ENCODE results near the gene EVI5.
"Not testable (repeated sequence)": the region's sequence is repeated elsewhere in the genome, so short reads cannot be mapped to it uniquely, and the experiment has no call there.

Gene EVI5

DNA sequence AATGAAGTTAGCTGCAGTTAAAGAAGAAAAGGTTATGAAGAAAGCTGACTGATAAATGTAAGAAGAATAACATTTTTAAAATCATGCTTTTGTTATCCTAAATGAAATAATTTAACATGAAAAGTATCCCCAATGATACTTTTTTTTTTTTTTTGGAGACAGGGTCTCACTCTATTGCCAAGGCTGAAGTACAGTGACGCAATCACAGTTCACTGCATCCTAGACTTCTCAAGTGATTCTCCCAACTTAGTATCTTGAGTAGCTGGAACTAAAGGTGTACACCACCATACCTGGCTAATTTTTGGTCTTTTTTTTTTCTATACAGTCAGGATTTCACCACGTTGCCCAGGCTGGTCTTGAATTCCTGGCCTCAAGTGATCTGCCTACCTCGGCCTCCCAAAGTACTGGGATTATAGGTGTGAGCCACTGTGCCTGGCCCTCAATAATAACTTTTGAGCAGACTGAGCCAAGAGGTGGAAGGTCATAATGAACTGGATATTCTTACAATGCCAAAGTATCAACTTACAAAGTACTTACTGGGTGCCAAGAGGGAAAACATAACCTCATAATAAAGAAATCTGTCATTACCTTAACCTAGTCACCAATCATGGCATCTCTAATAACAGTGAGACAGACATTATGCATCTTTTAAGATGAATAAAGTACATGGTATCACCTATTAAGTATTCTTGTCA, 94.5 kb downstream of the EVI5 start:
- no peak for DNase-seq (ENCODE audit: low read depth)

DNA sequence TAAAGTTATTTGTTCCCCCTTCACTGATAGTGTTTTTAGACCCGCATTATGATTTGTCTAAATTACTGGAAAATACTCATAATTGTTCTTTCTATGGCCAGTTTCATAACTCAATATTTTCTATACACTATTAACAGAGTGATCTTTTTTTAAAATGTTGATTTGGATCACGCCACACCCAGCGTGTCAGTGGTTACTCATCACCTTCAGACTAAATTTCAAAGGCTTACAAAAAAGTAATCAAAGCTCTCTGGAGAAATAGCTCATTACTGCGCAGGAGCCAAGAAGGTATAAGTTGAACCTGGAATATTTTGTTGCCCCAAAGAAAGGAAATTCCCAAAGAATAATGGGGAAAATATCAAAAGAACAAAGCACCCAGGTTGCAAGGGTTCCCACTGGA, 104.9 kb downstream of the EVI5 start:
- DNase-seq (ENCODE audit: low read depth): no peak

DNA sequence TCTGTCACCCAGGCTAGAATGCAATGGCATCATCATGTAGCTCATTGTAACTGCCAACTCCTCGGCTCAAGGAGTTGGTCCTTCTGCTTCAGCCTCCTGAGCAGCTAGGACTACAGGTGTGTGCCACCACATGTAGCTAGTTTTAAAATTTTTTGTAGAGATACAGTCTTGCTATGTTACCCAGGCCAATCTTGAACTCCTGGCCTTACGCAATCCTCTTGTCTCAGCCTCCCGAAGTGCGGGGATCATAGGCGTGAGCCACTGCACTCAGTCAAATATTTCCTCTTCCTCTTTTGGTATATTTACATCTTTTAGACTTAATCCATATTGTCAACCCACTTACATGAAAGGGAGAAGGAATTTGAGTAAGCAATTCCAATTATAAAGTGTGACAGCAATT, 121.1 kb downstream of the EVI5 start:
- no peak for DNase-seq (ENCODE audit: low read depth)

DNA sequence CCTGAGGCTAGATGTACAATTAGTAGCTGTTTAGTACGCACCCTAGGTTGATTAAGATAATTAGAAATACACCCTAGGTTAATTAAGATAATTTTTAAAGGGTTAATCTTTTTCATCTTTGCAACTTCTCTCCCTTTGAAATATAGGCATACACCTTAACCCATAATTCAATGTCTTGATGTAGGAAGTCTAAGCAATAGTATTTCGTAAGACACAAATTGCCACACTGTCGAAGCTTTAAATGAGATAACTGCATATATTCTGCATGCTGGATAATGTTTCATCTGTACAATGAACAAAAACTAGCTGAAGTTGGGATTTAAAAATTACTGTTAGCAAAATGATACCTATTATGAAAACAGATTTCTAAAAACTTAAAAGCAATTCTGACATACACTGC, 122.9 kb downstream of the EVI5 start:
- no peak for DNase-seq (ENCODE audit: low read depth)

DNA sequence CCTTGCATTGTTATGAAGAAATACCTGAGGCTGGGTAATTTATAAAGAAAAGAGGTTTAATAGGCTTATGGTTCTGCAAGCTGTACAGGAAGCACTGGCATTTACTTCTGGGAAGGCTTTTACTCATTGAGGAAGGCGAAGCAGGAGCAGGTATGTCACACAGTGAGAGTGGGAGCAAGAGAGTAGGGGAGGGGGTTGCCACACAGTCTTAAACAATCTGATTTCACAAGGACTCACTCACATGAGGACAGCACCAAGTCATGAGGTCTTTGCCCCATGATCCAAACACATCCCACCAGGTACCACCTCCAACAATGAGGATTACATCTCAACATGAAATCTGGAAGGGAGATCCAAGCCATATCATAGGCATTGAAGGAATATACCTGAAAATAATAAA, 127.2 kb downstream of the EVI5 start:
- DNase-seq (ENCODE audit: low read depth): no peak

DNA sequence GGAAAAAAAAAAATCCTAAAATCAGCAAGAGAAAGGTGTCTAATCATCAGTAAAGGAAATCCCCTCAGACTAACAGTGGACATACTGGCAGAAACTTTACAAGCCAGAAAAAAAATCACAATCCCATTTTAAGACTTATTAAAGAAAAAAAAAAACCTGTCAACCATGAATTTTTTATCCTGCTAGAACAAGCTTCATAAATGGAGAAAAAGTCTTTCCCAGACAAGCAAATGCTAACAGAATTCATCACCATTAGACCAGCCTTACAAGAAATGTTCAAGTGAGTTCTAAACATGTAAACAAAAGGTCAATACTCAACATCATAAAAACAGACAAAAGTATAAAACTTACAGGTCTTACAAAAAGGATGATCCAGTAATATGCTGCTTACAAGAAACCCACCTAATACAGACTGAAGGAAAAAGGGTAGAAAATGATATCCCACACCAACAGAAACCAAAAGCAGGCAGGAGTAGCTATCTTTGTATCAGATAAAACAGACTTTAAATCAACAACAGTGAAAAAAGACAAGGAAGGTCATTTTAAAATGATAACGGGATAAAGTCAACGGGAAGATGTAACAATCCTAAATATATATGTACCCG, 129.6 kb downstream of the EVI5 start:
- no peak for DNase-seq (ENCODE audit: low read depth)

DNA sequence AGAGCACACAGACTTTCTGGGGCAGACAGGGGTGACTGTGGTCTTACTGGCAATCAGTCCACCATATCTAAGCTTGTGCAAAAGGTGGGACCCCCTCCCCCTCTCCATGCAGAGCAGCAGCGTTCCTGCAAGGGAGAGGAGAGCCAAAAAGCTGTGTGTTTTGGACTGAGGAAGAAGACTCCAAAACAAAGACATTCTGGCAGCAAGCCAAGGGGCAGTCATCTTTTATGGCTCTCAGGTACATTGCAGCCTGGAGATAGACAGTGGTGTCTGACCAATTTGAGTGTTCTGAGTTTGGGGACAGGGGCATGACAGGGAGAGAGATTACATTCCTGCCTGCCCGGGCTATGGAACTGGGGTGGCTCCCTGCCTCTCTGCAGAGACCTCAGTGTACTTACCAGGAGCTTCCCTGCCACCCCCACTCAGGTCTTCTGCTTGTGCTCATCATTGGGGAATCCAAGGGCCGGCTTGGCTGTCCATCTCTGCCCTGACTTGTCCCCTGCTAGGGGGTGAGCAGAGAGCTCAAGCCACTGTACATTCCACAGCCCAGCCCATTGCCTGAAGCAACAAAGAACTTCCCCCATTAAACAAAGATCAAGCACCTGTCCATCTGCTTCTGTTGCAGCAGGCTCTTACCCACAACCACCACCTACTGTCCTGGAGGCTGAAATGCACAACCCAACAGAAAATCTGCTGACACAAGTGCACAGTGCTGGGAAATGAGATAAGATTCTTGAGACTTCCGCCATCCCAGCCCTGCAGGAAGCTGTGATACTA, 131.1 kb downstream of the EVI5 start:
- DNase-seq (ENCODE audit: low read depth): no peak

DNA sequence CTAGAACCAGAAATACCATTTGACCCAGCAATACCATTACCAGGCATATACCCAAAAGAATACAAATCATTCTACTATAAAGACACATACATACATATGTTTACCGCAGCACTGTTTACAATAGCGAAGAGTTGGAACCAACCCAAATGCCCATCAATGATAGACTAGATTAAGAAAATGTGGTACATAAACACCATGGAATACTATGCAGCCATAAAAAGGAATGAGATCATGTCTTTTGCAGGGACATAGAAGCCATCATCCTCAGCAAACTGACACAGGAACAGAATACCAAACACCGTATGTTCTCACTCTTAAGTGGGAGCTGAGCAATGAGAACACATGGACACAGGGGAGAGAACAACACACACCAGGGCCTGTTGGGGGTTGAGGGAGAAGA, 144.2 kb downstream of the EVI5 start:
- DNase-seq (ENCODE audit: low read depth): not testable (repeated sequence)

DNA sequence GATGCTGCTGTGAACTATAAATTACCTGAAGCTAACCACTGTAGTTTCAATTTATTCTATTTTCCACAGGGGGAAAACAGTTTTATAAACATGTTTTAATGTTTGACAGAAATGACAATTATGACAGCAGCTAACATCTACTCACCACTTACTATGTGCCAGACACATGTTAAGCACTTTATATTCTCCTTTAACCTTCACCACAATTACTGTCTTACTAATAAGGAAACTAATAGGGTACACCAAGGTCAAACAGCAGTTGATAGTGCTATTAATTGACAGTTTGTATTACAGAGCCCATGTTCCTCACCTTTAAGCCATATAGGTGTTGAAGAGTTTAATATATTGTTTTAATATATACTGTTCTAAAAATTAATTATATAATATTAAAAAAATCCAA, 146.4 kb downstream of the EVI5 start:
- no peak for DNase-seq (ENCODE audit: low read depth)

DNA sequence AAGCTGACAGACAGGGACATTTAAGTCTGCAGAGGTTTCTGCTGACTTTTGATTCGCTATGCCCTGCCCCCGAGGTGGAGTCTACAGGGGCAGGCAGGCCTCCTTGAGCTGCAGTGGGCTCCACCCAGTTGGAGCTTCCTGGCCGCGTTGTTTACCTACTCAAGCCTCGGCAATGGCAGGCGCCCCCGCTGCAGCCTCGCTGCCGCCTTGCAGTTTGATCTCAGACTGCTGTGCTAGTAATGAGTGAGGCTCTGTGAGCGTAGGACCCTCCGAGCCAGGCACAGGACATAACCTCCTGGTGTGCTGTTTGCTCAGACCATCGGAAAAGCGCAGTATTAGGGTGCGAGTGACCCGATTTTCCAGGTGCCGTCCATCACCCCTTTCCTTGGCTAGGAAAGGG, 149.7 kb downstream of the EVI5 start:
- not testable (repeated sequence) for DNase-seq (ENCODE audit: low read depth)

DNA sequence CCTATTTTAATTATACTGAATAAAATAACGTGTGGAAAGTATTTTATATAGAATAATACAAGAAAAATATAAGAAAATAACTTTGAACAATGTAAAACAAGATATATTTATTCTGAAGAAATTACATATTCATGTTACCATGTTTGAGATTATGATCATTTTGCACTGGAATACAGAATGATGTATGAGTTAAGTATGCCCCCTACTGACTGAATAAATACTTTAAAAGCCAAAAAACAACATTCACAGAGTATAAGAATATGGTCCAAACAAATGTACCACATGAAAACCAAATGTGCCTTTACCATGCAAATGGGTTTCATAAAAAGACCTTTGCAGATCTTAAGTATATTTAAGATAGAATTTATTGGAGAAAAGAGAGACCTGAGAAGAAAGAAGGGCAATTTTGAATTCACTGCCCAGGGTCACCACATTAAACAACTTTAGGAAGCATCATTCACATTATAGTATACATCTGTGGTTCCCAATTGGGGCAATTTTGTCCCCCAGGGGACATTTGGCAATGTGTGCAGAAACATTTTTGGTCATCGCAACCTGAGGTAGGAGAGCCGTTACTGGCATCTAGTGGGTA, 161.6 kb downstream of the EVI5 start:
- DNase-seq (ENCODE audit: low read depth): no peak

DNA sequence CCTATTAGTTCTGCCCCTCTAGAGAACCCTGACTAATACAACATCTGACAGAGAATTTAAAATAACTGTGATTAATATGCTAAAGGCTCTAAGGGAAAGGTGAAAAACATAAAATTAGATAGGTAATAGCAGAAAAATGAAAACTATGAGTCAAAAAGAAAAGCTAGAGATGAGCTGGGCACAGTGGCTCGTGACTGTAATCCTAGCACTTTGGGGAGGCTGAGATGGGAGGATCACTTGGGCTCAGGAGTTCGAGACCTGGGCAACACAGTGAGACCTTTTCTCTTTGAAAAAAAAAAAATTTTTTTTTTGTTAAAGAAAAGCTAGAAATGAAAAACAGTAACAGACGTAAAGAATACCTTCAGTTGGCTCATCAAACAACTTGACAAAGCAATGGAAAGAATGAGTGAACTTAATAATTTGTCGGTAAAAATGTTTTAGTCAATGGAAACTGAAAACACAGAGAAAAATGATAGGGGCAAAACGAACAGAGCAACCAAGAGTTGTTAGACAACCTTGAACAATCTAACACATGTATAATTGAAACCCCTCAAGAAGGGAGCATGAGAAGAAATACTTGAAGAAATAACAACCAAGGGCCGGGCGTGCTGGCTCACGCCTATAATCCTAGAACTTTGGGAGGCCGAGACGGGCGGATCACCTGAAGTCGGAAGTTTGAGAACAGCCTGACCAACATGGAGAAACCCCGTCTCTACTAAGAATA, 165.3 kb downstream of the EVI5 start:
- DNase-seq (ENCODE audit: low read depth): no peak

DNA sequence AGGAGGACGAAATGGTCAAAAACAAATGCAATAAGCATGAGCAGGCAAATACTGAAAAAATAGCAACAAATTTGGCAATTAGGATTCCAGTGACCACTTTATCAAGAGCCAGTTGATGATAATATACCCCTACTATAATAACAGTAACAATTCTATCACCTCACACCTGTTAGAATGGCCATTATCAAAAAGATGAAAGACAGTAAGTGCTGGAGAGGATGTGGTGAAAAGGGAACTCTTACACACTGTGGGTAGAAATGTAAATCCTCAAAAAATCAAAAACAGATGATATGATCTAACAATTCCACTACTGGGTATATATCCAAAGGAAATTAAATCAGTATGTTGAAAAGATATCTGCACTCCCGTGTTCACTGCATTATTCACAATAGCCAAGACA, 183.9 kb downstream of the EVI5 start:
- no peak for DNase-seq (ENCODE audit: low read depth)

DNA sequence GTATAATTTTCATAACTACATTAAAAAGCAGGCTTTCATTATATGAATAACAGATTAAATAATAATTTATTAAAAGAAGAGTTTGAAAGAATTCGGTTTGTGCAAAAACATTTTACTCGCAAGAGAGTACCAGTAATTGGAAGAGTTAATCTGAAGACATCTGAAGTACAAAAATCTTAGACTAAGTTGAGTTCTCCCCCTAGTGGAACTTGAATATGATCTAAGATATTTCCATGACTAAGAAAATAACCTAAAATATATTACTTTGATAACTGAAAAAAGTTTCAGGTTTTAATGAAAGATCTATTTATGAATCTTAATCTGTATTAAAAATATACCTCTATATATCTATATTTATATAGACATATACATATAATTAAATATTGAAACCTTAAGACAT, 185.7 kb downstream of the EVI5 start:
- DNase-seq (ENCODE audit: low read depth): no peak

DNA sequence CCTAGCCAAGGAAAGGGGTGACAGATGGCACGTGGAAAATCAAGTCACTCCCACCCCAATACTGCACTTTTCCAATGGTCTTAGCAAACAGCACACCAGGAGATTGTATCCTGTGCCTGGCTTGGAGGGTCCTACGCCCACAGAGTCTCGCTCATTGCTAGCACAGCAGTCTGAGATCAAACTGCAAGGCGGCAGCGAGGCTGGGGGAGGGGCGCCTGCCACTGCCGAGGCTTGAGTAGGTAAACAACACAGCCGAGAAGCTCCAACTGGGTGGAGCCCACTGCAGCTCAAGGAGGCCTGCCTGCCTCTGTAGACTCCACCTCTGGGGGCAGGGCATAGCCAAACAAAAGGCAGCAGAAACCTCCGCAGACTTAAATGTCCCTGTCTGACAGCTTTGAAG, 195.5 kb downstream of the EVI5 start:
- DNase-seq (ENCODE audit: low read depth): not testable (repeated sequence)

DNA sequence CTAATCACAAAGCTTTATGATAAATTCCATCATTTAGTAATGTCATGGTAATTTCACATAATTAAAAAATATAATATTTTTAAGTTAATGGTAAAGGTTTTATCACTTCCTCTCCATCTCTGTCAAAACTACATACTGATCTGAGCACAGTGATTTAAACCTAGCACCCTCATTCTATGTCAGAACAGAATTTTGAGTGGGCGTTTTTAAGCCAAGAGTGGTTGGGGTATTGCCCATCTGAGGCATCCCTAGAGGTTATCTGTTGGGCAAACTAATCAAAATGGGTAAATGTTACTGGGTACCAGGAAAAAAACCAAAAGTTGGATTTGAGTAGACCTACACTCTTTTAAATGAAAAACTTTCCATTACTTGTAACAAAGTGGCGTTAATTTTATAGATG, 197.5 kb downstream of the EVI5 start:
- DNase-seq (ENCODE audit: low read depth): no peak

DNA sequence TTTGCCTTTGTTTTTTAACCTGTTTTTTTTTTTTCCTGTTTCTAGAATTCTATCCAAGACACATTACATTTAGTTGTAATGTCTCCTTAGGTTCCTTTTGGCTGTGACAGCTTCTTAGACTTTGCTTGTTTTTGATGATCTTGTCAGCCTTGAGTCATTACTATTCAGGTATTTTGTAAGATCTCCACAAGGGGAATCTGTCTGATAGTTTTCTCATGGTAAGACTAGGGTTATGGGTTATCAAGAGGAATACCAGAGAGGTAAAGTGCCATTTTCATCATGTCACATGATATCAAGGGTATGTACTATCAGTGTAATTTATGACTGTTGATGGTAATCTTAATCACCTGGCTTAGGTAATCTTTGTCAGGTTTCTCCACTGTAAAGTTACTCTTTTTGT, 199.1 kb downstream of the EVI5 start:
- no peak for DNase-seq (ENCODE audit: low read depth)

DNA sequence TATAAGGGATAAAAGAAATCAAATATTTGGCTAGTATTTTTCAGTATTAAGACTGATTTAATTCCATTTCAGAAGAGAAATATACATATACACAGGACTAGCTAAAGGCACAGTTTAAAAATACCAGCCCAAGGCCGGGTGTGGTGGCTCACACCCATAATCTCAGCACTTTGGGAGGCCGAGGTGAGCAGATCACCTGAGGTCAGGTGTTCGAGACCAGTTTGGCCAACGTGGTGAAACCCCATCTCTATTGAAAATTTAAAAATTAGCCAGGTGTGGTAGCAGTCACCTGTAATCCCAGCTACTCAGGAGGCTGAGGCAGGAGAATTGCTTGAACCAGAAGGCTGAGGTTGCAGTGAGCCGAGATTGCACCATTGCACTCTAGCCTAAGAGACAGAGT, 200.1 kb downstream of the EVI5 start:
- DNase-seq (ENCODE audit: low read depth): not testable (repeated sequence)

DNA sequence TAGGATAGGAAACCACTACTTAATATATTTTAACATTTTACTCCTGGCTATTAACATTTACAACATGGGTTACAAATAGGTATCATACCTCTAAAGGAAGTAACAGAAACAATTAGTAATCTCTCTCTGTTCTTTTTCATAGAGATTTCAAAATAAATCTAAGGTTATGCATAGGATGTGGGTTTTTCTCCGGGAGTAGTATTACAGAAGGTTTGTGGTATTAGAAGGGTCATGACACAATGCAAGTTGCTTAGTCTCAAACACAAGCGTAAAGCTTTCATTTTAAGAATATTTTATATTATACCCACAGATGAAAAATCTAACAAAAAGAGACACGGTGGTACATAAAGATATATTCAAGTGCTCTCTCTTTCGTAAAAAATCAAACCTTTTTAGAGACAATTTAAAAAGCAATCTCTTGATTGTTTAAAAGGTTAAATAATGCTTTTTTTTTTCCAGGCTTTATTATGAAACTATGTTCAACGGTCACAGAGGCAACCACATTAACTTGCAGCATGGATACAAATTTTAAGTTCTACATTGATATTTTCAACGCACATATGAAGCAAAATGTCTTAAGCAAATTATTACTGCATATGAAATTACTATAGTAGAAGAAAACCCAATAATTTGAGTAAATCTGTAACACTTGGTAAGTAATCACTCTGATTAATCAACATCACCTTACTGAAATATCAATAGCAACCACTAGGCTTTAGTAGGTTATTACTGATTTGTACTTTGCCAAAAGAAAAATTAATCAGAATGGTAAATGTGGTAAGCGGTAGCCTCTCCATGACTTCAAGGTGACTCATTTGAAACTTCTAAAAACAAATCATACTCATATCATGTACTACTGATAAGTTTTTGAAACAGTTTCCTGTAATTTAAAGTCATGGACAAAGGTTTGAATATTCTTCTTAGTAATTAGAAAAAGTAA, 200.8 kb downstream of the EVI5 start:
- no peak for DNase-seq (ENCODE audit: low read depth)

DNA sequence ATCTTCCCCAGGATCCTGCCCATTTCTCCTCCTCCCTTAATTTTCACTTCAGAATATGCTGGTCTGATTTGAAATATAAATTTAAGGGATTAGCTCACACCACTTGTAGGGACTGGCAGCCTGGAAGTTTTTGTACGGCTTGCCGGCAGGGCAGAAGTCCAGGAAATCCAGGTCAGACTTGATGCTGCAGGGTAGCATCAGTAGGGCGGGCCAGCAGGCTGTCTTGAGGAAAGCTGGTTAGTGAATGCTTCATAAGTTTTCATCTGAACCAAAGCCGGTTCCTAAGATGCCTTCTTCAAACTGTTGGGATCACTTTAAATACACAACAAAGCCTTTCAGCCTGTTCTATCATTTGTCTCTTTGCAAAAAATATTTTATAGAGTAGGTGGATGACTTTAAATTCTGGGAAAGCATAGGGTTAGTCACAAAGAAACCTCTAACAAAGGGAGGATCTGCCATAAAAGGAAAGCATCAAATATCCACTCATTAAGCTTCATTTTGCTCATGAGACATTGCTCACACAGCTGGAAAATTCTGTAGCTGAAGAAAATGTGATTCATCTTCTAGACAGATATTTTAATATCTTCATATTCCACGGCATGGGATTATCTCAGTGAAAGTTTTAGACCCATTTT, 207.5 kb downstream of the EVI5 start:
- DNase-seq (ENCODE audit: low read depth): no peak

DNA sequence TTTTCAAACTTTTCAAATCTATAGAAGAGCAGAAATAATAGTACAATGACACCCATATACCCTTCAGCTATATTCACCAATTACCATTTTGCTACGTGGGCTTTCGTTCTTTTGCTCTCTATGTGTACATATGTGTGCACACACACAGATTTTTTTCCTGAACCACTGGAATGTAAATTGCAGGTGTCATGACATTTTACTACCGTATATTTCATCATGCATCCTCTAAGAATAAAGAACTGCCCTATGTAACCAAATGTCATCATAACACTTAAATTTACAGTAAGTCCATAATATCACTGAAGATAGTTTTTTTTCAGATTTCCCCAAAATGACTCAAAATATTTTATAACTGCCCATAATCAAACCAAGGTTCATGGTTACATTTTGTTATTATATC, 209.8 kb downstream of the EVI5 start:
- no peak for DNase-seq (ENCODE audit: low read depth)

All from stimulated activated CD4-positive, alpha-beta T cell treated with anti-CD3 and anti-CD28 coated beads, Interleukin-2, amount 100 ng/mL, for 4 hours (primary cell).